GM19395 (cell line): ENCODE data around the gene USP30.
A peak's percentile ranks its signal among the peaks of the same experiment; 100 is the strongest.

Experiments used
- ATAC-seq: cut with Tn5 transposase; IDR thresholded peaks from one replicate; pipeline ENCODE4 v1.9.1; 2021; ENCODE audit warnings: mild to moderate bottlenecking, moderate library complexity; ENCODE audit not compliant: unreplicated experiment

USP30 gene

GRCh38 chr12:109097140-109097434 is 44.7 kb downstream of the USP30 start:
- ATAC-seq: no peak

- ATAC-seq: peak; percentile 80
Measured at GRCh38 chr12:109097435-109098182, 45.2 kb downstream of the USP30 start, which contains the start of gene UNG. UNG (plus strand) TSS chr12:109097597; CDS start chr12:109097680, 83 bp downstream.

GRCh38 chr12:109098183-109098604 is 45.8 kb downstream of the USP30 start:
- peak; percentile 39 for ATAC-seq

GRCh38 chr12:109098651-109099050 is 46.3 kb downstream of the USP30 start:
- no peak for ATAC-seq

GRCh38 chr12:109099431-109100020 is 47.1 kb downstream of the USP30 start:
- no peak for ATAC-seq

- ATAC-seq: no peak
Measured at GRCh38 chr12:109100741-109101140, 48.4 kb downstream of the USP30 start.

GRCh38 chr12:109102491-109102890 is 50.1 kb downstream of the USP30 start:
- no peak for ATAC-seq

GRCh38 chr12:109105176-109105575 is 52.8 kb downstream of the USP30 start:
- ATAC-seq: no peak

- ATAC-seq: no peak
Measured at GRCh38 chr12:109109746-109110350, 57.5 kb downstream of the USP30 start.

- ATAC-seq: peak; percentile 71
Measured at GRCh38 chr12:109110988-109111495, 58.7 kb downstream of the USP30 start.

- ATAC-seq: no peak
Measured at GRCh38 chr12:109112720-109113465, 60.5 kb downstream of the USP30 start.

- no peak for ATAC-seq
Measured at GRCh38 chr12:109113661-109114321, 61.4 kb downstream of the USP30 start.

GRCh38 chr12:109114644-109115043 is 62.3 kb downstream of the USP30 start:
- no peak for ATAC-seq

GRCh38 chr12:109115404-109115757 is 63.0 kb downstream of the USP30 start:
- ATAC-seq: no peak

- ATAC-seq: no peak
Measured at GRCh38 chr12:109115758-109116610, 63.6 kb downstream of the USP30 start, which contains the start of gene ACACB. ACACB (plus strand) TSS chr12:109116587; CDS start chr12:109139406, 22,819 bp downstream.

GRCh38 chr12:109116611-109116949 is 64.2 kb downstream of the USP30 start:
- no peak for ATAC-seq

- no peak for ATAC-seq
Measured at GRCh38 chr12:109120095-109120494, 67.7 kb downstream of the USP30 start.

GRCh38 chr12:109120557-109120956 is 68.2 kb downstream of the USP30 start:
- no peak for ATAC-seq

GRCh38 chr12:109121346-109121880 is 69.0 kb downstream of the USP30 start:
- ATAC-seq: no peak
